Measurements from ENCODE around the gene CEP95.

- TF ChIP-seq POLR2AphosphoS2 (conservative IDR thresholded peaks at IDR 0.05; ENCODE audit: low read length), result no peak
- TF ChIP-seq RAD21 (conservative IDR thresholded peaks at IDR 0.05 in 1 of 2, IDR thresholded peaks at IDR 0.05 in 1 of 2), result no peak
- TF ChIP-seq CTCF (IDR thresholded peaks at IDR 0.05), result no peak
- no peak for TF ChIP-seq RFX5 (IDR thresholded peaks at IDR 0.05)
- TF ChIP-seq, protein P1, sequence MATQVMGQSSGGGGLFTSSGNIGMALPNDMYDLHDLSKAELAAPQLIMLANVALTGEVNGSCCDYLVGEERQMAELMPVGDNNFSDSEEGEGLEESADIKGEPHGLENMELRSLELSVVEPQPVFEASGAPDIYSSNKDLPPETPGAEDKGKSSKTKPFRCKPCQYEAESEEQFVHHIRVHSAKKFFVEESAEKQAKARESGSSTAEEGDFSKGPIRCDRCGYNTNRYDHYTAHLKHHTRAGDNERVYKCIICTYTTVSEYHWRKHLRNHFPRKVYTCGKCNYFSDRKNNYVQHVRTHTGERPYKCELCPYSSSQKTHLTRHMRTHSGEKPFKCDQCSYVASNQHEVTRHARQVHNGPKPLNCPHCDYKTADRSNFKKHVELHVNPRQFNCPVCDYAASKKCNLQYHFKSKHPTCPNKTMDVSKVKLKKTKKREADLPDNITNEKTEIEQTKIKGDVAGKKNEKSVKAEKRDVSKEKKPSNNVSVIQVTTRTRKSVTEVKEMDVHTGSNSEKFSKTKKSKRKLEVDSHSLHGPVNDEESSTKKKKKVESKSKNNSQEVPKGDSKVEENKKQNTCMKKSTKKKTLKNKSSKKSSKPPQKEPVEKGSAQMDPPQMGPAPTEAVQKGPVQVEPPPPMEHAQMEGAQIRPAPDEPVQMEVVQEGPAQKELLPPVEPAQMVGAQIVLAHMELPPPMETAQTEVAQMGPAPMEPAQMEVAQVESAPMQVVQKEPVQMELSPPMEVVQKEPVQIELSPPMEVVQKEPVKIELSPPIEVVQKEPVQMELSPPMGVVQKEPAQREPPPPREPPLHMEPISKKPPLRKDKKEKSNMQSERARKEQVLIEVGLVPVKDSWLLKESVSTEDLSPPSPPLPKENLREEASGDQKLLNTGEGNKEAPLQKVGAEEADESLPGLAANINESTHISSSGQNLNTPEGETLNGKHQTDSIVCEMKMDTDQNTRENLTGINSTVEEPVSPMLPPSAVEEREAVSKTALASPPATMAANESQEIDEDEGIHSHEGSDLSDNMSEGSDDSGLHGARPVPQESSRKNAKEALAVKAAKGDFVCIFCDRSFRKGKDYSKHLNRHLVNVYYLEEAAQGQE (IDR thresholded peaks at IDR 0.05), result peak; percentile 30
Observed at GRCh38 chr17:64502809-64503208, 4.0 kb upstream of the CEP95 start.

Data from A549 (cell line).